AG09319 (cell line): Measurements from ENCODE around the gene MSX1.

Source experiments
- DNase-seq: peaks from one replicate; pipeline ENCODE4 v3.0.0-alpha.2; 2010; ENCODE audit warnings: low read depth; ENCODE audit errors: extremely low read depth
- CTCF ChIP-seq: IDR thresholded peaks from 2 replicates; pipeline ENCODE4 v1.5.1; 2011; ENCODE audit warnings: low read depth, mild to moderate bottlenecking, inconsistent platforms, low read length, moderate library complexity

MSX1 gene

GRCh38 chr4:4901877-4902276 is 42.4 kb downstream of the MSX1 start:
- TF ChIP-seq CTCF = no peak; the same call in 1 of the 2 replicates

GRCh38 chr4:4912155-4912554 is 52.7 kb downstream of the MSX1 start:
- no peak for DNase-seq
- no peak for TF ChIP-seq CTCF

More at GRCh38 chr4:4901877-4902276, 42.4 kb downstream of the MSX1 start:
- no peak for DNase-seq

GRCh38 chr4:4913147-4913561 is 53.7 kb downstream of the MSX1 start:
- TF ChIP-seq CTCF = no peak
- DNase-seq = no peak
